OCI-LY7 (cell line): ENCODE measurements around the gene UNC5B. TPM values are rescaled to one million over a fixed set of nuclear protein-coding genes. Genes with fewer than 3 reads are reported as not detected.

Source experiments
- BruUV-seq: library from RNA; stranded (reverse); fragments of 400-500 nt; replicated peaks from 2 replicates; lab custom pipeline; 2021; lab: Mats Ljungman, UMichigan
- CTCF ChIA-PET: fragments of 300-600 bp; sonication (Branson Sonifier 250); formaldehyde crosslinking; loops from one replicate; lab custom pipeline; 2022; ENCODE audit warnings: antibody characterized with exemption; ENCODE audit not compliant: unreplicated experiment; lab: Charles Lee
- POLR2A ChIA-PET: fragments of 300-600 bp; sonication (Branson Sonifier 250); formaldehyde crosslinking; loops from one replicate; lab custom pipeline; 2022; ENCODE audit warnings: antibody characterized with exemption; lab: Charles Lee
- DNase-seq: peaks from one replicate; pipeline ENCODE4 v3.0.0-alpha.2; 2015; ENCODE audit warnings: low spot score
- H2AFZ ChIP-seq: fragments of 200-600 bp; sonication (generic), shearing (Covaris generic); 2 replicates; pipeline ENCODE4 v1.6.1; 2014; ENCODE audit warnings: mild to moderate bottlenecking, antibody characterized with exemption, low read length, moderate library complexity
- H3K27ac ChIP-seq: fragments of 200-600 bp; sonication (generic); 2 replicates; pipeline ENCODE4 v1.5.1; 2014; ENCODE audit warnings: mixed run types, low read depth, mild to moderate bottlenecking, moderate library complexity, low read length, inconsistent platforms; ENCODE audit not compliant: poor library complexity, severe bottlenecking
- H3K36me3 ChIP-seq: fragments of 200-600 bp; sonication (generic); 2 replicates; pipeline ENCODE4 v1.6.1; 2014; ENCODE audit warnings: mild to moderate bottlenecking, antibody characterized with exemption, low read length, moderate library complexity, mixed read lengths; ENCODE audit not compliant: insufficient read depth
- H3K4me1 ChIP-seq: fragments of 200-600 bp; sonication (generic); 2 replicates; pipeline ENCODE4 v1.5.1; 2014; ENCODE audit warnings: mild to moderate bottlenecking, low read length; ENCODE audit not compliant: insufficient read depth, poor library complexity, severe bottlenecking
- H3K4me2 ChIP-seq: fragments of 200-600 bp; sonication (generic); 2 replicates; pipeline ENCODE4 v1.6.1; 2014; ENCODE audit warnings: mild to moderate bottlenecking, low read length
- H3K4me3 ChIP-seq: fragments of 200-600 bp; sonication (generic); 2 replicates; pipeline ENCODE4 v1.5.1; 2014; ENCODE audit warnings: mild to moderate bottlenecking, low read depth, low read length; ENCODE audit not compliant: poor library complexity, severe bottlenecking
- H3K79me2 ChIP-seq: fragments of 200-600 bp; sonication (generic); 2 replicates; pipeline ENCODE4 v1.6.1; 2016; ENCODE audit warnings: low read depth, mild to moderate bottlenecking, low read length, moderate library complexity, mixed read lengths; ENCODE audit not compliant: insufficient read depth
- H3K9me2 ChIP-seq: fragments of 200-600 bp; sonication (generic); 2 replicates; pipeline ENCODE4 v1.6.1; 2016; ENCODE audit warnings: mild to moderate bottlenecking, low read length, mixed read lengths; ENCODE audit not compliant: insufficient read depth
- H3K9me3 ChIP-seq: fragments of 200-600 bp; sonication (generic); 2 replicates; pipeline ENCODE4 v1.6.1; 2014; ENCODE audit warnings: mild to moderate bottlenecking, mixed run types, low read length, mixed read lengths
- H4K20me1 ChIP-seq: fragments of 200-600 bp; sonication (generic); 2 replicates; pipeline ENCODE4 v1.6.1; 2014; ENCODE audit warnings: mild to moderate bottlenecking, antibody characterized with exemption, low read length, moderate library complexity, mixed read lengths; ENCODE audit not compliant: insufficient read depth
- CTCF ChIP-seq: fragments of 200-600 bp; sonication (generic); conservative IDR thresholded peaks from 2 replicates; pipeline ENCODE4 v1.5.1; 2014; ENCODE audit warnings: mild to moderate bottlenecking, antibody characterized with exemption, low read length, moderate library complexity, mixed read lengths
- EZH2phosphoT487 ChIP-seq: fragments of 200-600 bp; sonication (generic); IDR thresholded peaks from 2 replicates; pipeline ENCODE4 v1.6.1; 2018; ENCODE audit warnings: low read depth, borderline replicate concordance, mild to moderate bottlenecking, mixed run types, antibody characterized with exemption, low read length, moderate library complexity, mixed read lengths
- intact Hi-C: fragments of 100-400 bp; cut with micrococcal nuclease; formaldehyde crosslinking; loops from one replicate; pipeline ENCODE4 v1.10.0; 2022; ENCODE audit not compliant: unreplicated experiment
- total RNA-seq, 2 experiments: library from RNA; depleted of rRNA in 1 of 2; stranded (reverse); fragments of >200 nt in 1 of 2; shearing (Covaris generic) in 1 of 2; gene quantifications; 2 replicates each; pipeline ENCODE4 v1.2.3, GENCODE V29; 2014 to 2022

Gene UNC5B
- total RNA-seq, 2 experiments from 2014 or later = not detected

DNA sequence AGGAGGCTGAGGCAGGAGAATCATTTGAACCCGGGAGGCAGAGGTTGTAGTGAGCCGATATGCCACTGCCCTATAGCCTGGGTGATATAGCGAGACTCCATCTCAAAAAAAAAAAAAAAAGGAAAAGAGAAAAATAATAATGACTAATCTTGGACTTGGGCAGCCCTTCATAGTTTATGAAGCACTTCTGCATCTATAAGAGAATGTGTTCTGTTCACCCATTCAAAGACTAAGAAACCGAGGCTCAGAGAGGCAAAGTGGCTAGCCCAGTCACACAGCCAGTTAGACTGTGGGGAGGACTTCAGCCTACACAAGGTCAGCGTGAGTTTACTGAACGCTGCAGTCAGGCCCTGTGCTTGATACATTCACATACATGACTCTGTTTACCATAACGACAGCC lies 46.9 kb downstream of the UNC5B start:
- H2AFZ ChIP-seq = no peak overlapping the region

GRCh38 chr10:71259815-71260501 lies 47.6 kb downstream of the UNC5B start:
- H3K4me3 ChIP-seq = no peak overlapping the region
- H4K20me1 ChIP-seq = no peaks in the 10 kb centered on the region
- POLR2A ChIA-PET = interaction anchor here (0.6 kb wide), 1 partner anchor 313 kb away, joined by 6 read pairs; no protein-coding TSS in a partner anchor
- H3K4me2 ChIP-seq = no peak overlapping the region
- intact Hi-C loops = no loop called here
- H3K9me2 ChIP-seq = no peaks in the 10 kb centered on the region
- no peaks in the 10 kb centered on the region for H3K36me3 ChIP-seq
- no peaks in the 10 kb centered on the region for H3K9me3 ChIP-seq
- BruUV-seq = no TSS peak
- H3K27ac ChIP-seq = no peak overlapping the region
- no peak overlapping the region for H2AFZ ChIP-seq
- H3K79me2 ChIP-seq = no peaks in the 10 kb centered on the region
- DNase-seq = no peak
- H3K4me1 ChIP-seq = no peaks in the 10 kb centered on the region
- no peak for TF ChIP-seq EZH2phosphoT487
- TF ChIP-seq CTCF = no peak
- CTCF ChIA-PET = no interaction called here

More for the DNA sequence above, 46.9 kb downstream of the UNC5B start:
- no peaks in the 10 kb centered on the region for H3K9me3 ChIP-seq
- CTCF ChIA-PET = no interaction called here
- H3K79me2 ChIP-seq = no peaks in the 10 kb centered on the region
- H3K27ac ChIP-seq = no peak overlapping the region
- H3K4me3 ChIP-seq = no peak overlapping the region
- intact Hi-C loops = no loop called here
- DNase-seq = no peak
- BruUV-seq = no TSS peak
- TF ChIP-seq EZH2phosphoT487 (no peak), CTCF (no peak)
- no peaks in the 10 kb centered on the region for H3K4me1 ChIP-seq
- H3K36me3 ChIP-seq = no peaks in the 10 kb centered on the region
- H3K9me2 ChIP-seq = no peaks in the 10 kb centered on the region
- POLR2A ChIA-PET = no interaction called here
- H3K4me2 ChIP-seq = no peak overlapping the region
- H4K20me1 ChIP-seq = no peaks in the 10 kb centered on the region

GRCh38 chr10:71260622-71261325 lies 48.4 kb downstream of the UNC5B start:
- Histone ChIP-seq H3K4me2 (no peak overlapping the region), H3K27ac (no peak overlapping the region), H3K79me2 (no peaks in the 10 kb centered on the region), H4K20me1 (no peaks in the 10 kb centered on the region), H2AFZ (no peak overlapping the region), H3K9me3 (no peaks in the 10 kb centered on the region), H3K4me1 (no peaks in the 10 kb centered on the region), H3K36me3 (no peaks in the 10 kb centered on the region), H3K9me2 (no peaks in the 10 kb centered on the region), H3K4me3 (no peak overlapping the region)
- intact Hi-C loops = no loop called here
- ChIA-PET POLR2A (no interaction called here), CTCF (no interaction called here)
- BruUV-seq = no TSS peak
- TF ChIP-seq EZH2phosphoT487 = no peak
- no peak for TF ChIP-seq CTCF
- DNase-seq = no peak
